ENCODE results near the gene DLG2.

GRCh38 chr11:83448686-83449085, 2178.5 kb downstream of the DLG2 start:
- no peak for TF ChIP-seq CTCF (conservative IDR thresholded peaks at IDR 0.05; ENCODE audit: low read length)
- no peak for TF ChIP-seq EZH2phosphoT487 (IDR thresholded peaks at IDR 0.05; ENCODE audit: borderline replicate concordance, low read depth, low read length)
